ENCODE data around the gene CHAF1B.

DNA sequence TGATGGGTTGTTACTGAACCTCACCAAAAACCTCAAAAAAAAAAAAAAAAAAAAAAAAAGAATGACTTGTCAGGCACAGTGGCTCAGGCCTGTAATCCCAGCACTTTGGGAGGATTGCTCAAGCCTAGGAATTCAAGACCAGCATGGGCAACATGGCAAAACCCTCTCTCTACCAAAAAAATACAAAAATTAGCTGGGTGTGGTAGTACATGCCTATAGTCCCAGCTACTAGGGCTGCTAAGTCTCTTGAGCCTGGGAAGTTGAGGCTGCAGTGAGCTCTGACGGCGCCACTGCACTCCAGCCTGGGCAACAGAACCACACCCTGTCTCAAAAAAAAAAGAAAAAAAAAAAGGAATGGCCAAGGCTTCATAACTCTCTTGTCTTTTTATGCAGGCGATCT is 11.1 kb downstream of the CHAF1B start:
- TF ChIP-seq, protein P1, sequence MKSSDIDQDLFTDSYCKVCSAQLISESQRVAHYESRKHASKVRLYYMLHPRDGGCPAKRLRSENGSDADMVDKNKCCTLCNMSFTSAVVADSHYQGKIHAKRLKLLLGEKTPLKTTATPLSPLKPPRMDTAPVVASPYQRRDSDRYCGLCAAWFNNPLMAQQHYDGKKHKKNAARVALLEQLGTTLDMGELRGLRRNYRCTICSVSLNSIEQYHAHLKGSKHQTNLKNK (CRISPR knock-in tag; IDR thresholded peaks at IDR 0.05): no peak
- TF ChIP-seq, protein P2, sequence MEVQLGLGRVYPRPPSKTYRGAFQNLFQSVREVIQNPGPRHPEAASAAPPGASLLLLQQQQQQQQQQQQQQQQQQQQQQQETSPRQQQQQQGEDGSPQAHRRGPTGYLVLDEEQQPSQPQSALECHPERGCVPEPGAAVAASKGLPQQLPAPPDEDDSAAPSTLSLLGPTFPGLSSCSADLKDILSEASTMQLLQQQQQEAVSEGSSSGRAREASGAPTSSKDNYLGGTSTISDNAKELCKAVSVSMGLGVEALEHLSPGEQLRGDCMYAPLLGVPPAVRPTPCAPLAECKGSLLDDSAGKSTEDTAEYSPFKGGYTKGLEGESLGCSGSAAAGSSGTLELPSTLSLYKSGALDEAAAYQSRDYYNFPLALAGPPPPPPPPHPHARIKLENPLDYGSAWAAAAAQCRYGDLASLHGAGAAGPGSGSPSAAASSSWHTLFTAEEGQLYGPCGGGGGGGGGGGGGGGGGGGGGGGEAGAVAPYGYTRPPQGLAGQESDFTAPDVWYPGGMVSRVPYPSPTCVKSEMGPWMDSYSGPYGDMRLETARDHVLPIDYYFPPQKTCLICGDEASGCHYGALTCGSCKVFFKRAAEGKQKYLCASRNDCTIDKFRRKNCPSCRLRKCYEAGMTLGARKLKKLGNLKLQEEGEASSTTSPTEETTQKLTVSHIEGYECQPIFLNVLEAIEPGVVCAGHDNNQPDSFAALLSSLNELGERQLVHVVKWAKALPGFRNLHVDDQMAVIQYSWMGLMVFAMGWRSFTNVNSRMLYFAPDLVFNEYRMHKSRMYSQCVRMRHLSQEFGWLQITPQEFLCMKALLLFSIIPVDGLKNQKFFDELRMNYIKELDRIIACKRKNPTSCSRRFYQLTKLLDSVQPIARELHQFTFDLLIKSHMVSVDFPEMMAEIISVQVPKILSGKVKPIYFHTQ (CRISPR knock-in tag; IDR thresholded peaks at IDR 0.05): no peak
- TF ChIP-seq, protein P3, sequence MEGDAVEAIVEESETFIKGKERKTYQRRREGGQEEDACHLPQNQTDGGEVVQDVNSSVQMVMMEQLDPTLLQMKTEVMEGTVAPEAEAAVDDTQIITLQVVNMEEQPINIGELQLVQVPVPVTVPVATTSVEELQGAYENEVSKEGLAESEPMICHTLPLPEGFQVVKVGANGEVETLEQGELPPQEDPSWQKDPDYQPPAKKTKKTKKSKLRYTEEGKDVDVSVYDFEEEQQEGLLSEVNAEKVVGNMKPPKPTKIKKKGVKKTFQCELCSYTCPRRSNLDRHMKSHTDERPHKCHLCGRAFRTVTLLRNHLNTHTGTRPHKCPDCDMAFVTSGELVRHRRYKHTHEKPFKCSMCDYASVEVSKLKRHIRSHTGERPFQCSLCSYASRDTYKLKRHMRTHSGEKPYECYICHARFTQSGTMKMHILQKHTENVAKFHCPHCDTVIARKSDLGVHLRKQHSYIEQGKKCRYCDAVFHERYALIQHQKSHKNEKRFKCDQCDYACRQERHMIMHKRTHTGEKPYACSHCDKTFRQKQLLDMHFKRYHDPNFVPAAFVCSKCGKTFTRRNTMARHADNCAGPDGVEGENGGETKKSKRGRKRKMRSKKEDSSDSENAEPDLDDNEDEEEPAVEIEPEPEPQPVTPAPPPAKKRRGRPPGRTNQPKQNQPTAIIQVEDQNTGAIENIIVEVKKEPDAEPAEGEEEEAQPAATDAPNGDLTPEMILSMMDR (IDR thresholded peaks at IDR 0.05): no peak
- TF ChIP-seq, protein P4, sequence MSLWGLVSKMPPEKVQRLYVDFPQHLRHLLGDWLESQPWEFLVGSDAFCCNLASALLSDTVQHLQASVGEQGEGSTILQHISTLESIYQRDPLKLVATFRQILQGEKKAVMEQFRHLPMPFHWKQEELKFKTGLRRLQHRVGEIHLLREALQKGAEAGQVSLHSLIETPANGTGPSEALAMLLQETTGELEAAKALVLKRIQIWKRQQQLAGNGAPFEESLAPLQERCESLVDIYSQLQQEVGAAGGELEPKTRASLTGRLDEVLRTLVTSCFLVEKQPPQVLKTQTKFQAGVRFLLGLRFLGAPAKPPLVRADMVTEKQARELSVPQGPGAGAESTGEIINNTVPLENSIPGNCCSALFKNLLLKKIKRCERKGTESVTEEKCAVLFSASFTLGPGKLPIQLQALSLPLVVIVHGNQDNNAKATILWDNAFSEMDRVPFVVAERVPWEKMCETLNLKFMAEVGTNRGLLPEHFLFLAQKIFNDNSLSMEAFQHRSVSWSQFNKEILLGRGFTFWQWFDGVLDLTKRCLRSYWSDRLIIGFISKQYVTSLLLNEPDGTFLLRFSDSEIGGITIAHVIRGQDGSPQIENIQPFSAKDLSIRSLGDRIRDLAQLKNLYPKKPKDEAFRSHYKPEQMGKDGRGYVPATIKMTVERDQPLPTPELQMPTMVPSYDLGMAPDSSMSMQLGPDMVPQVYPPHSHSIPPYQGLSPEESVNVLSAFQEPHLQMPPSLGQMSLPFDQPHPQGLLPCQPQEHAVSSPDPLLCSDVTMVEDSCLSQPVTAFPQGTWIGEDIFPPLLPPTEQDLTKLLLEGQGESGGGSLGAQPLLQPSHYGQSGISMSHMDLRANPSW (CRISPR knock-in tag; conservative IDR thresholded peaks at IDR 0.05; ENCODE audit: low read depth): no peak
- TF ChIP-seq NR3C1 (CRISPR knock-in tag; conservative IDR thresholded peaks at IDR 0.05; ENCODE audit: low read depth): no peak
- TF ChIP-seq TP53 (CRISPR knock-in tag; IDR thresholded peaks at IDR 0.05): no peak
- TF ChIP-seq ZNF416 (CRISPR knock-in tag; IDR thresholded peaks at IDR 0.05): no peak
- no peak for TF ChIP-seq KAT7 (CRISPR knock-in tag; IDR thresholded peaks at IDR 0.05; ENCODE audit: borderline replicate concordance)

All from WTC11 (cell line).